Smooth muscle cell of the brain vasculature (primary cell): ENCODE results near the gene LARGE1.

ENCODE experiments used
- DNase-seq: peaks from one replicate; pipeline ENCODE4 v3.0.0-alpha.2; 2012; ENCODE audit warnings: low read depth, low spot score

The LARGE1 gene

GRCh38 chr22:33780531-33781136 is 139.6 kb downstream of the LARGE1 start:
- no peak for DNase-seq

DNA sequence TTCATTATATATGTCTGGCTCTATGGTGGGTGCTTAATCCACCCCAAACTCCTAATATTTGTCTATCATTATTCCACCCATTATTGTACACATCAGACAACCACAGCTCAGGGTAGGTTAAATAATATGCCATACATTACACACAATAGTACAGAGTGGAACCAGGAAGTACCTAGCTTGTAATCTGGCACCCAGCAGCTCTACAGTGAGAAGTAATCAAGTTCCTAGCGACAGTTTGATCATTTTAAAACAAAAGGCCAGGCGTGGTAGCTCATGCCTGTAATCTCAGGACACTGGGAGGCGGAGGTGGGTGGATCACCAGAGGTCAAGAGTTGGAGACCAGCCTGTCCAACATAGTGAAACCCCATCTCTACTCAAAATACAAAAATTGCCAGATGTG is 141.0 kb downstream of the LARGE1 start:
- DNase-seq = no peak

DNA sequence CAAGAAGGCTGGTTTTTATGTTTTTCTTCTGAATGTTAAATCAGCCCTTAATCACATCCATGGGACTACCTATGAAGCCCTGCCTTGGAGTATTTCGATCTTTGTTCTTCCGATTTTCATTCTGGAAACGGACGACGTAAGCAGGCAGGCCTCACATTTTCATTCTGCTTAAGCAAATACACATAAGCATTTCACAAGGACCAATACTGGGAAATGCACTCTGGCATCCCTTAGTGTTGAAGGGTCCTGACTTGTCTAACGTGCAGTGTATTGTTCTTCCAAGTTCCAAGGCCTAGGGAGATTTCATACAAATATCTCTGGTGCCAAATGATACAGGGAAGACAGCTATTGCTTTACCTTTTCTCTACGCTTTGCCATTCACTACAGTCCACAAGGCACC is 143.8 kb downstream of the LARGE1 start:
- no peak for DNase-seq

DNA sequence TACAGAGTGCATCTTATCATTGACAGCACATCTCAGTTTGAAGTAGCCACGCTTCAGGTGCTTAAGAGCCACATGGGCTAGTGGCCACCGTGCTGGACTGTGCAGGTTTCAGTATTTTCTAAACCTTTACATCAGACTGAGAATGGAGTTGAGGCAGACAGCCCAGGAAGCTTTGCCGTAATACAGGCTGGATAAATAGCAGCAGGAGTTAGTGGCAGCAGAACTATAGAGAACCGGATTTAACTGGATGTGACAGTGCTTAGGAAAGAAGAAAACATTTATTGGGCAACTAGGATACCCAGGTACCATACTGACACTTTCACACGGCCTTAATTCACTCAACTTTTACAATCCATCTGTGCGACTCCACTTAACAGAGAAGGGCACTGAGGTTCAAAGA is 145.5 kb downstream of the LARGE1 start:
- DNase-seq = no peak

- no peak for DNase-seq
These were observed 147.5 kb downstream of the LARGE1 start for GRCh38 chr22:33772745-33773144.

GRCh38 chr22:33771136-33771535 is 149.1 kb downstream of the LARGE1 start:
- DNase-seq = no peak

DNA sequence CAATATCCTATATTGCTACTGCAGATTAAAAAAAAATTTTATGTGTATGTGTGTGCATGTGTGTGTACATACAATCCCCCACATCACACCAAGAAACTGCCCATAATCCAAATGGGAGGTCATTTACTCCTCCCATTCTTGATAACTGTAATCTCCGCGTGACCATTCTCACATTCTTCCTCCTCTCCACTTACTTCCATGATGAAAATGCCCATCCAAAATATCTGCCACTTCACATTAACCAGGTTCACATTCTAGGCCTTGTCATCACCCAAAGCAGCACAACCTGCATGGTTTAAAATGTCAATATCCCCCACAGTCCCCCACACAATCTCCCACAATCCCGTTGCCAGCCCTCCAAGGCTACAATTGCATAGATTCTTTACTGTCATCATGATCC is 149.6 kb downstream of the LARGE1 start:
- DNase-seq = no peak

DNA sequence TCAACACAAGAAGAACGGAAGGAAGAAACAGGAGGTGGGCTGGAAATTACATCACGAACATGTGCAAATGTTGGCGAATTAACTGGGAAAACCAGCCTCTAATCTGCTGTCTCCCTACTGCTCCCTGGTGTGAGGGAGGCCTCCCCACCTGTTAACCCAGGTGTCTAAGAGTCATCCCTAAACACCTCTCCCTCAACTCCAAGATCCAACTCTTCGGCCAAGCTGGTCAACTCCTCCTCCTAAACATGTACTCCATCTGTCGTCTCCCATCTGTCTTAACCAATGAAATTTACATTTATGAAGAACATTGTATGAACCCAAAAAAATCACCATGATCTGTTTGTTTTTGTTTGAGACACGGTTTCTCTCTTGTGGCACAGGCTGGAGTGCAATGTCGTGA is 154.2 kb downstream of the LARGE1 start:
- no peak for DNase-seq

- DNase-seq = no peak
These were observed 161.3 kb downstream of the LARGE1 start for GRCh38 chr22:33758961-33759360.

GRCh38 chr22:33757802-33758483 is 162.3 kb downstream of the LARGE1 start:
- no peak for DNase-seq

DNA sequence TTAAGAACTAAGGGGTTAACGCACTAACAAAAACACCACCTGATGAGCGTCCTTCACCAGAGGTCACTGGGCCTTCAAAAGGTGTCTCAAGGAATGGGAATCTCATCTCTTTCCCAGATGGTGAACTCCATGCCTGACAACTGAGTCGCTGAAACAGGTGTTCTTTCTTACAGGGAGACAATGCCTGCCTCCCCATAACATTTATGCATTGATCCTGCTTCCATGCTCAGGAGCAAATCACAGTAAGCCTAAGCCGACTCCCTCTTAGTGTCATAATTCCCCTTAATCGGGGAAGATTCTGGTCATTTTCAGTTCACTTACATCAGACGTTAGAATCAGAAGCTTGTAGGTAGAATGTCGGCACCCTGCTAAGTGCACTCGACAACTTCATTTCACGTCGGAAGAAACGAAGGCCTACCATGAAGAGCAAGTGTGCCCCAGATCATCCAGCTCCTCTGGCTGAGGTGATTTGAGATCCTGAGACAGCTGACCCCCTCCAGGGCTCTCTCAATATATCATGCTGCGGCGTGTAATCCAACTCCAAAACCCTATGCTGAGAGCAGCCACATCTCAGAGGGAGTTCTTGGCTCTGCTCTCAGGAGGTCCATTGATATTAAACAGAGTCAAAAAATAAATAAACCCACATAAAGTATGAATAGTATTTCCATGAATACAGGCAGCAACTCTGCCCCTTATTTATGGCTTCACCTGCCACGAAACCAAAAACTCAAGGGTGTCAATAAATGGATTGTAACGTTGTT is 163.1 kb downstream of the LARGE1 start:
- DNase-seq = peak; percentile 6

DNA sequence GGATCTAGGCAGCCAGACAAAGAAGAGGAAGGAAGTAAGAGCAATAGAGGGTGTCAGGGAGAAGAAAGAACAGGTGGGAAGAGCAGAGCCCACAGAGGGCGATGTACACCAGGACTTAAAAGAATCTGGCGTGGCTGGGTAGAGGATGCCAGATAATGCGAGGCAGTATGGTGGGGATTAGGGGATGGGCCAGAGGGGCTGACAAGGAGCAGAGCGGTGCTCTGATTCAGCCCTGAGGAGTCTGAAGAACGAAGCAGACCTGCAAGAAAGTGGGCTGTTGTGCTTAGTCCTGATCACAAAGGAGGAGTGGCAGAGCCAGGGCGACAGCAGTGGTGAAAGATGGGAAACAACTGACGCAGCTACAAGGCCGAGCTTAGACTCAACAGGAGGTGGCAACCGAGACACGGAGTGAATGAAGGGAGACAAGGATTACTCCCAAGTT is 163.7 kb downstream of the LARGE1 start:
- DNase-seq = no peak

- no peak for DNase-seq
These were observed 171.6 kb downstream of the LARGE1 start for GRCh38 chr22:33748714-33749113.

DNA sequence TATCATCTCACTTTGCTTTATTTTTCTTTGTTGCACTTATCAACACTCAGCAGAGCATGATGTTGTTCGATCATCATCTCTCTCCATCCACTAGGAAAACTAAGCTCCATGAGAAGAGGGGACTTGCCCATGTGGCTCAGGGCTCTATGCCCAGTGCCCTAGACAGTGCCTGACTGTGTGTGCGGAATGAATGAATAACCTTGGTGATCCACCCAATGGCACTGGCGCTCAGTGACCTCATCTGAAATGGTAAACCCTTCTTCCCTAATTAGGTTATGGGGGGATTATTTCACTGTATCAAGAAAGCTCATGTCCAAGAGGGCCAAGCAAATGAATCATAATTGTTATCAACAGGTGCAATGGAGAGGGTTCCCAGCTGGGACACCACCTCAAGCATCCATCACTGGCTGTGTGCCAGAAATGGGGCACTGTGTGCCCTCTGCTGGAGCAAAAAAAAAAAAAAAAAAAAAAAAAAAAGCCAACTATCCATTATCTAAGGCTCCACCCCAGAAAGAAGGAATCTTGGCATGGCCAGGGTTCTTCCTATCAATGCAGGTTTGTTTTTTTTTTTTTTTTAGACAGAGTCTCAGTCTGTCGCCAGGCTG is 172.6 kb downstream of the LARGE1 start:
- DNase-seq = no peak

- no peak for DNase-seq
These were observed 173.2 kb downstream of the LARGE1 start for GRCh38 chr22:33747029-33747428.

GRCh38 chr22:33746501-33746928 is 173.8 kb downstream of the LARGE1 start:
- DNase-seq = no peak

DNA sequence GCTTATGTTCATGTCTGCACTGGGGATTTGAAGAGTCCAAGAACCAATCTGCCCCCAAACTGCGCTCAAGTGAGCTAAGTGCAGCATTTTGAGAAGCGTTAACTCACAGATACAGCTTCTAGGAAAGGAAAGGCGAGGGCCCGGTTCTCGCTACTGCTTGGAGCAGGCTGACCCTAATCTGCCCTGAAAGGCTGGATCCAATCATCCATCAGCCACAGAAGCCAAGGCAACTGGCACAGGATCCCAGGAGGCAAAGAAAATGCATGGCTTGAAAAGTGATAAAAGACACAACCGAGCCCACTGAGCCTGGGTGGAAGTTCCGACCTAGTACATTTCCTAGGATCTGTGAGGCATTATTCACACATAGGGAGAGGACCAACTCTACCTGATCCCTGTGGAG is 174.8 kb downstream of the LARGE1 start:
- DNase-seq = no peak

DNA sequence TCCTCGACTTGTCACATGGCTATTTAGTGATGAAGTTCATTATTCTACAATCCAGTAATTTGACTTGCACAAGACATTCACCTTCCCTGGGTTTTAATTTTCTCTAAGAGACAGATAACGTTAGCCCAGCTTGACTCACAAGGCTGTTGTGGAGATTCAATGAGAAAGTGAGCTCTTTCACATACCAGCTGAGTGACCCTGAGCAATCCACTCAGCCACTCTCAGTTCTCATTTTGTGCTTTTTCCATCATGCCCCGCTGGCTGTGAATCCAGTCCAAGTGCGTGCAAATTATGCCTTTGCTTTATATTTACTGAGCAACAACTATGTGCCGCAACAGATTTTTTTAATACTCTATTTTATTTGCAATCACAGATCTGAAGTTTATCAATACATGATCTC is 176.5 kb downstream of the LARGE1 start:
- DNase-seq = no peak

DNA sequence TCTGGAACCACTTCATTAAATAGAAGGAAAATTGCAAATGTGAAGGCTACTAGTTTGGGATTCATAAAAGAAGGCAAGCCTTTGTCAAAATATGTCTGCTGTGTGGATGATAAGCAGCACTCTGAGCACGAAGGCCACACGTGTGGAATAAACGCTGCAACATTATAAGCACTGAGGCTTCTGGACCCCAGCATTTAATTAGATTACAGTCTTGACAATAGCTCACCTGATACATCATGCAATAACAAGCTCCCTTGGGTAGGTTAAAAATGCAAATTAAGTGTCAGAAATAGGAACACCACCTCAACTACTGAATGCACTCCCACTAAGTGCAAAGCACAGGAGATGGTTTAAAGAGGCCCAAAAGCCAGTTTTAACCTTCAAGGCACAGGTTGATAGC is 179.3 kb downstream of the LARGE1 start:
- DNase-seq = no peak

DNA sequence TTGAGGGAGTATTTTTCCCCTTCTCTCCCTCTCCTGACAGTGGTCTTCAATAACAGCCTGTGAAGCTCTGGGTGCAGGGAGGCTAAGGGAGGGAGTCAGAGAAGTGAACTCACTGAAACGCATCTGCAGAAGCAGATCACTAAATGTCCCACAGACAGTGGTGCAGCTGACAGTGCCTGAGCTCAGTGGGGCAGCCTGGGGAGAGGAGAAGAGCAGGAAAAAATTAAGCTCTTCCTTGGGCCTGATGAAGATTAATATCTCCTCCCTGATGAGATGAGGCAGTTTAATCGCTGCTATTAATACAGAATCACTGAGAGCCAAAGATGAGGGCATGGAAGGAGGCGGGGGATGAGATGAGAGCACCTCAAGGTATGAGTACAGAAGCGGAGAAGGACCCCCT is 180.8 kb downstream of the LARGE1 start:
- no peak for DNase-seq

GRCh38 chr22:33737662-33738061 is 182.6 kb downstream of the LARGE1 start:
- DNase-seq = no peak

DNA sequence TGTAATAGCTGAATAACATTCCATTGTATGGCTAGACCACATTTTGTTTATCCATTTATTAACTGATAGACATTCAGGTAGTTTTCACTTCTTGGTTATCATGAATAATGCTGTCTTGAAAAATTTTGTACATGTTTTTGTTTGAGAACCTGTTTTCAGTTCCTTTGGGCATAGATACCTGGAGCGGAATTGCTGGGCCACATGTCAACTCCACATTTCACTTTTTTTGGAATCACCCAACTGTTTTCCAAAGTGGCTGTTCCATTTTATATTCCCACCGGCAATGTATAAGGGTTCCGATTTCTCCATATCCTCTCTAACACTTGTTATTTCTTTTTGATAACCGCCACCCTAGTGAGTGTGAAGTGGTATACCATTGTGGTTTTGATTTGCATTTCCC is 184.3 kb downstream of the LARGE1 start:
- DNase-seq = no peak
